GM12875 (cell line): Measurements from ENCODE around the gene CYTH1.

Source experiments
- H3K4me3 ChIP-seq: one replicate; pipeline ENCODE4 v1.5.1; 2011; ENCODE audit warnings: low read depth, low read length, control low read depth
- CTCF ChIP-seq: IDR thresholded peaks from 2 replicates; pipeline ENCODE4 v1.5.1; 2011; ENCODE audit warnings: low read depth, mild to moderate bottlenecking, control low read depth, inconsistent platforms, low read length, moderate library complexity, borderline replicate concordance; ENCODE audit not compliant: insufficient read depth

CYTH1 gene

GRCh38 chr17:78788451-78788850, 6.4 kb upstream of the CYTH1 start:
- no peak for TF ChIP-seq CTCF

GRCh38 chr17:78787444-78787843, 5.4 kb upstream of the CYTH1 start:
- H3K4me3 ChIP-seq, result no peak overlapping the region
- peak; percentile 22; the same call in 1 of the 2 replicates for TF ChIP-seq CTCF

More at GRCh38 chr17:78788451-78788850, 6.4 kb upstream of the CYTH1 start:
- H3K4me3 ChIP-seq, result no peak overlapping the region

GRCh38 chr17:78785663-78786057, 3.6 kb upstream of the CYTH1 start:
- H3K4me3 ChIP-seq, result no peak overlapping the region
- TF ChIP-seq CTCF, result no peak

GRCh38 chr17:78785011-78785662, 3.1 kb upstream of the CYTH1 start:
- H3K4me3 ChIP-seq, result no peak overlapping the region
- no peak for TF ChIP-seq CTCF

- H3K4me3 ChIP-seq, result no peak overlapping the region
- TF ChIP-seq CTCF, result no peak
These were observed 2.3 kb upstream of the CYTH1 start for GRCh38 chr17:78784352-78784751.

GRCh38 chr17:78783711-78784324, 1.7 kb upstream of the CYTH1 start:
- TF ChIP-seq CTCF, result no peak
- H3K4me3 ChIP-seq, result no peak overlapping the region
